ENCODE results near the gene BCAS1.
"Not testable (repeated sequence)": the region's sequence is repeated elsewhere in the genome, so short reads cannot be mapped to it uniquely, and the experiment has no call there.

Gene BCAS1

GRCh38 chr20:53981752-53982437 is 88.5 kb downstream of the BCAS1 start:
- DNase-seq, result no peak

GRCh38 chr20:53981130-53981529 is 89.3 kb downstream of the BCAS1 start:
- DNase-seq, result peak in 1 of 2 experiments; percentile 13

GRCh38 chr20:53980031-53980465 is 90.3 kb downstream of the BCAS1 start:
- DNase-seq, result no peak

- DNase-seq, result no peak
Observed at GRCh38 chr20:53978497-53978896, 91.9 kb downstream of the BCAS1 start.

- DNase-seq, result no peak
Observed at GRCh38 chr20:53977391-53977790, 93.0 kb downstream of the BCAS1 start.

GRCh38 chr20:53975761-53976160 is 94.6 kb downstream of the BCAS1 start:
- no peak for DNase-seq

- no peak for DNase-seq
Observed at GRCh38 chr20:53974785-53975555, 95.4 kb downstream of the BCAS1 start.

- not testable (repeated sequence) for DNase-seq
Observed at GRCh38 chr20:53973882-53974281, 96.5 kb downstream of the BCAS1 start.

GRCh38 chr20:53972179-53972578 is 98.2 kb downstream of the BCAS1 start:
- DNase-seq, result no peak

- no peak for DNase-seq
Observed at GRCh38 chr20:53971096-53971683, 99.2 kb downstream of the BCAS1 start.

GRCh38 chr20:53970232-53970631 is 100.2 kb downstream of the BCAS1 start:
- DNase-seq, result no peak

- no peak for DNase-seq
Observed at GRCh38 chr20:53967527-53967926, 102.9 kb downstream of the BCAS1 start.

GRCh38 chr20:53966774-53967398 is 103.5 kb downstream of the BCAS1 start:
- no peak for DNase-seq

GRCh38 chr20:53964501-53965253 is 105.7 kb downstream of the BCAS1 start:
- no peak for DNase-seq

- DNase-seq, result no peak
Observed at GRCh38 chr20:53964067-53964466, 106.3 kb downstream of the BCAS1 start.

GRCh38 chr20:53963635-53964034 is 106.8 kb downstream of the BCAS1 start:
- no peak for DNase-seq

- no peak for DNase-seq
Observed at GRCh38 chr20:53962388-53962787, 108.0 kb downstream of the BCAS1 start.

- no peak for DNase-seq
Observed at GRCh38 chr20:53961527-53961926, 108.9 kb downstream of the BCAS1 start.

GRCh38 chr20:53960579-53961272 is 109.7 kb downstream of the BCAS1 start:
- no peak for DNase-seq

GRCh38 chr20:53959911-53960578 is 110.3 kb downstream of the BCAS1 start:
- DNase-seq, result no peak

GRCh38 chr20:53958260-53958659 is 112.1 kb downstream of the BCAS1 start:
- no peak for DNase-seq

Data from NCI-H524 (cell line).